ENCODE measurements around the gene MFSD2B. TPM values are rescaled to one million over a fixed set of nuclear protein-coding genes. Genes with fewer than 3 reads are reported as not detected.

Gene MFSD2B
- total RNA-seq, 1 experiment from 2014 or later: 0.39 TPM

DNA sequence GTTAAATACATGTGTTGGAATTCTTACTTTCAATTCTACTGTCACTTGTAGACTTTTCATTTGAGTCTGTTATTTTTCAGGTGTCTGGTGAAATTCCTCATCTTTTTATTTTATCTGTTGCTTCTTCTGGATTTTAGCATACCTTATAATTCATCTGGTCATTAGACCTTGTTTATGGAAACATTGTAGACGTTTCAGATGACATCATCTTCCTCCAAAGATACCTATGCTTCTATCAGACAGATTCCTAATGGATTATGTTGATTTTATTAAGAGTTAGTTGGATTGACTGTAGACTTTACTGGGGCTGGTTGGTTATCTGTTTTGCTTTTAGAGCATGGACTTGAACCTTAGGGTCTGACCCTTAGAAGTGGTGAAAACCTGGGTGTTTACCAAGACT is 15.3 kb upstream of the MFSD2B start:
- Histone ChIP-seq H4K20me1 (ENCODE audit: insufficient read depth) (no peaks in the 10 kb centered on the region), H3K9me3 (ENCODE audit: control insufficient read depth in 1 of 2, insufficient read depth in 1 of 2, low read depth in 1 of 2, low read length in 2 of 2) (no peaks in the 10 kb centered on the region), H3K4me2 (ENCODE audit: low read length) (no peak overlapping the region), H2AFZ (ENCODE audit: low read depth, low read length, poor library complexity, severe bottlenecking) (no peak overlapping the region), H3K9me2 (ENCODE audit: insufficient read depth) (no peaks in the 10 kb centered on the region), H3K27me3 (ENCODE audit: insufficient read depth, low read length) (no peaks in the 10 kb centered on the region), H3K36me3 (ENCODE audit: control insufficient read depth in 1 of 2, insufficient read depth in 2 of 2, low read length in 2 of 2) (peaks cover 0 to under 1% of the 10 kb centered on the region in 2 experiments; a peak in 1 of 4 replicates), H3K79me2 (ENCODE audit: insufficient read depth, low read length) (no peaks in the 10 kb centered on the region), H3K27ac (ENCODE audit: low read depth, low read length) (no peak overlapping the region), H3K9ac (ENCODE audit: low read length) (no peak overlapping the region), H3K4me3 (replicated peaks in 1 of 2; ENCODE audit: low read depth in 1 of 2, low read length in 2 of 2) (no peak overlapping the region), H3K4me1 (ENCODE audit: control insufficient read depth in 1 of 2, insufficient read depth in 2 of 2, low read length in 2 of 2) (no peaks in the 10 kb centered on the region)
- intact Hi-C loops (cut with micrococcal nuclease): no loop called here
- CTCF ChIA-PET: no interaction called here
- no peak for TF ChIP-seq POLR2AphosphoS5 (IDR thresholded peaks at IDR 0.05; ENCODE audit: low read depth, low read length)
- TF ChIP-seq TCF7L2 (IDR thresholded peaks at IDR 0.05; ENCODE audit: borderline replicate concordance, extremely low read depth, insufficient read depth, insufficient read length): no peak
- TF ChIP-seq ZFX (IDR thresholded peaks at IDR 0.05): no peak
- TF ChIP-seq FOSL1 (IDR thresholded peaks at IDR 0.05; ENCODE audit: low read depth): no peak
- TF ChIP-seq, protein P1, sequence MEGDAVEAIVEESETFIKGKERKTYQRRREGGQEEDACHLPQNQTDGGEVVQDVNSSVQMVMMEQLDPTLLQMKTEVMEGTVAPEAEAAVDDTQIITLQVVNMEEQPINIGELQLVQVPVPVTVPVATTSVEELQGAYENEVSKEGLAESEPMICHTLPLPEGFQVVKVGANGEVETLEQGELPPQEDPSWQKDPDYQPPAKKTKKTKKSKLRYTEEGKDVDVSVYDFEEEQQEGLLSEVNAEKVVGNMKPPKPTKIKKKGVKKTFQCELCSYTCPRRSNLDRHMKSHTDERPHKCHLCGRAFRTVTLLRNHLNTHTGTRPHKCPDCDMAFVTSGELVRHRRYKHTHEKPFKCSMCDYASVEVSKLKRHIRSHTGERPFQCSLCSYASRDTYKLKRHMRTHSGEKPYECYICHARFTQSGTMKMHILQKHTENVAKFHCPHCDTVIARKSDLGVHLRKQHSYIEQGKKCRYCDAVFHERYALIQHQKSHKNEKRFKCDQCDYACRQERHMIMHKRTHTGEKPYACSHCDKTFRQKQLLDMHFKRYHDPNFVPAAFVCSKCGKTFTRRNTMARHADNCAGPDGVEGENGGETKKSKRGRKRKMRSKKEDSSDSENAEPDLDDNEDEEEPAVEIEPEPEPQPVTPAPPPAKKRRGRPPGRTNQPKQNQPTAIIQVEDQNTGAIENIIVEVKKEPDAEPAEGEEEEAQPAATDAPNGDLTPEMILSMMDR (IDR thresholded peaks at IDR 0.05 in 2 of 3, conservative IDR thresholded peaks at IDR 0.05 in 1 of 3; ENCODE audit: borderline replicate concordance in 1 of 3, insufficient read depth in 1 of 3, low read depth in 2 of 3, low read length in 2 of 3): no peak
- TF ChIP-seq SIN3A (IDR thresholded peaks at IDR 0.05; ENCODE audit: low read depth): no peak
- POLR2A ChIA-PET: no interaction called here
- no peak for ATAC-seq
- BruUV-seq (replicated peaks): no TSS peak
- RAD21 ChIA-PET (ENCODE audit: low non-redundant PET in 1 of 2, low total read pairs in 2 of 2, uncharacterized antibody in 2 of 2, unreplicated experiment in 2 of 2): no interaction called here
- DNase-seq (ENCODE audit: low read depth, low spot score): no peak

DNA sequence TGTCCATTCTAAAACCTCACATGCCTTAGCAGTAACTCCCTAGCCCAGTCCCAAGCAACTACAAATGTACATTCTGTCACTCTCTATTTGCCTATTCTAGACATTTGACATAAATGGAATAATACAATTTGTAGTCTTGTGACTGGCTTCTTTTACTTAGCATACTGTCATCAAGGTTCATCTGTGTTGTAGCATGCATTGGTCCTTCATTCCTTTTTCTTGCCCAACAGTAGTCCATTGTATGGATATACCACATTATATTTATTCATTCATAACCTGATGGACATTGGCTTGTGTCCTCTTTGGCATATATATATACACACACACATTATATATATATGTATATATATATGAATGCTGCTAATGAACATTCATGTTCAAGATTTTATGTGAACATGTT is 2.2 kb upstream of the MFSD2B start:
- Histone ChIP-seq H3K79me2 (ENCODE audit: insufficient read depth, low read length) (no peaks in the 10 kb centered on the region), H2AFZ (ENCODE audit: low read depth, low read length, poor library complexity, severe bottlenecking) (no peak overlapping the region), H3K9me2 (ENCODE audit: insufficient read depth) (no peaks in the 10 kb centered on the region), H3K27ac (ENCODE audit: low read depth, low read length) (no peak overlapping the region), H4K20me1 (ENCODE audit: insufficient read depth) (no peaks in the 10 kb centered on the region), H3K9ac (ENCODE audit: low read length) (no peak overlapping the region), H3K27me3 (ENCODE audit: insufficient read depth, low read length) (no peaks in the 10 kb centered on the region), H3K4me2 (ENCODE audit: low read length) (no peak overlapping the region), H3K4me3 (replicated peaks in 1 of 2; ENCODE audit: low read depth in 1 of 2, low read length in 2 of 2) (no peak overlapping the region), H3K4me1 (ENCODE audit: control insufficient read depth in 1 of 2, insufficient read depth in 2 of 2, low read length in 2 of 2) (no peaks in the 10 kb centered on the region; a peak in 1 of 4 replicates), H3K36me3 (ENCODE audit: control insufficient read depth in 1 of 2, insufficient read depth in 2 of 2, low read length in 2 of 2) (no peaks in the 10 kb centered on the region), H3K9me3 (ENCODE audit: control insufficient read depth in 1 of 2, insufficient read depth in 1 of 2, low read depth in 1 of 2, low read length in 2 of 2) (no peaks in the 10 kb centered on the region)
- intact Hi-C loops (cut with micrococcal nuclease): no loop called here
- BruUV-seq (replicated peaks): no TSS peak
- DNase-seq (ENCODE audit: low read depth, low spot score): no peak
- ChIA-PET RAD21 (ENCODE audit: low non-redundant PET in 1 of 2, low total read pairs in 2 of 2, uncharacterized antibody in 2 of 2, unreplicated experiment in 2 of 2) (no interaction called here), POLR2A (no interaction called here), CTCF (no interaction called here)
- no peak for TF ChIP-seq TCF7L2 (IDR thresholded peaks at IDR 0.05; ENCODE audit: borderline replicate concordance, extremely low read depth, insufficient read depth, insufficient read length)
- no peak for TF ChIP-seq ZNF274 (IDR thresholded peaks at IDR 0.05; ENCODE audit: low read depth, low read length)
- no peak for TF ChIP-seq SIN3A (IDR thresholded peaks at IDR 0.05; ENCODE audit: low read depth)
- no peak for TF ChIP-seq ZFX (IDR thresholded peaks at IDR 0.05)
- no peak for TF ChIP-seq SP1 (IDR thresholded peaks at IDR 0.05; ENCODE audit: low read depth)
- no peak for TF ChIP-seq CEBPB (IDR thresholded peaks at IDR 0.05; ENCODE audit: low read depth)
- TF ChIP-seq EZH2phosphoT487 (IDR thresholded peaks at IDR 0.05; ENCODE audit: borderline replicate concordance): no peak
- TF ChIP-seq, protein P2, sequence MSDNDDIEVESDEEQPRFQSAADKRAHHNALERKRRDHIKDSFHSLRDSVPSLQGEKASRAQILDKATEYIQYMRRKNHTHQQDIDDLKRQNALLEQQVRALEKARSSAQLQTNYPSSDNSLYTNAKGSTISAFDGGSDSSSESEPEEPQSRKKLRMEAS (IDR thresholded peaks at IDR 0.05): no peak
- ATAC-seq: no peak

Data from HCT116 (cell line).